Sigmoid colon (tissue), 4 donors: Measurements from ENCODE around the gene GRID2.

ENCODE experiments used
- CTCF ChIP-seq, 4 experiments: fragments of 450-650 bp in 3 of 4; fragments of 200-600 bp in 1 of 4; IDR thresholded peaks; one replicate each; pipeline ENCODE4 v1.5.1; 2016 to 2019; ENCODE audit warnings: antibody characterized with exemption in 4 of 4, mild to moderate bottlenecking in 3 of 4, moderate library complexity in 2 of 4
- EP300 ChIP-seq, 4 donors: sonication (generic); formaldehyde crosslinking; IDR thresholded peaks; one replicate each; pipeline ENCODE4 v1.6.1; 2017; ENCODE audit warnings: antibody characterized with exemption in 4 of 4
- POLR2A ChIP-seq, 2 donors: fragments of 450-650 bp; IDR thresholded peaks; one replicate each; pipeline ENCODE4 v1.6.1; 2016; ENCODE audit warnings: antibody characterized with exemption in 2 of 2, mild to moderate bottlenecking in 2 of 2, moderate library complexity in 2 of 2
- POLR2AphosphoS5 ChIP-seq, 4 donors: sonication (generic); formaldehyde crosslinking; IDR thresholded peaks; one replicate each; pipeline ENCODE4 v1.6.1; 2017; ENCODE audit warnings: antibody characterized with exemption in 4 of 4

- TF ChIP-seq CTCF (IDR thresholded peaks at IDR 0.05) = peak; percentile 15 to 71 (median 50)
- TF ChIP-seq POLR2A (IDR thresholded peaks at IDR 0.05) = no peak
- no peak for TF ChIP-seq EP300 (IDR thresholded peaks at IDR 0.05)
- no peak for TF ChIP-seq POLR2AphosphoS5 (IDR thresholded peaks at IDR 0.05)
Observed at GRCh38 chr4:93791570-93792195, 1487.9 kb downstream of the GRID2 start.
